ENCODE measurements around the gene GNG4. TPM values are rescaled to one million over a fixed set of nuclear protein-coding genes. Genes with fewer than 3 reads are reported as not detected.
"Not testable (repeated sequence)": the region's sequence is repeated elsewhere in the genome, so short reads cannot be mapped to it uniquely, and the experiment has no call there.

Gene GNG4
- total RNA-seq, 2 donors from 2014 or later: 13.5 to 14.2 TPM

DNA sequence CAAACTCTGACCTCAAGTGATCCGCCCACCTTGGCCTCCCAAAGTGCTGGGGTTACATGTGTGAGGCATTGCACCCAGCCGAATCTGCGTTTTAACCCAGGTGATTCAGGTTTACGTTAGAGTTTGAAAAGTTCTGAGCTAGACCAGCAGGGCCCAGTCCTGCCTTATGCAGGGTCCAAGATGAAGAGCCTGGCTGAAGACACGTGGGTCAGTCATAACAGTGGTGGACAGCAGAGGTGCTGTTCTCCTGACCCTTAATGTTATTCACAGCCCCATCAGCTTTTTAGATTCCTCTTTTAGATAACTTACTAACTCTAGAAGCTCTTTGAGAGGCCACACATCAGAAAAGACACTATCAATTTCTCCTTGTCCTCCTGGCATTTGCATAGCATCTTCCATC is 50.0 kb downstream of the GNG4 start:
- no peak overlapping the region for H3K4me3 Mint-ChIP-seq
- TF ChIP-seq, protein P1, sequence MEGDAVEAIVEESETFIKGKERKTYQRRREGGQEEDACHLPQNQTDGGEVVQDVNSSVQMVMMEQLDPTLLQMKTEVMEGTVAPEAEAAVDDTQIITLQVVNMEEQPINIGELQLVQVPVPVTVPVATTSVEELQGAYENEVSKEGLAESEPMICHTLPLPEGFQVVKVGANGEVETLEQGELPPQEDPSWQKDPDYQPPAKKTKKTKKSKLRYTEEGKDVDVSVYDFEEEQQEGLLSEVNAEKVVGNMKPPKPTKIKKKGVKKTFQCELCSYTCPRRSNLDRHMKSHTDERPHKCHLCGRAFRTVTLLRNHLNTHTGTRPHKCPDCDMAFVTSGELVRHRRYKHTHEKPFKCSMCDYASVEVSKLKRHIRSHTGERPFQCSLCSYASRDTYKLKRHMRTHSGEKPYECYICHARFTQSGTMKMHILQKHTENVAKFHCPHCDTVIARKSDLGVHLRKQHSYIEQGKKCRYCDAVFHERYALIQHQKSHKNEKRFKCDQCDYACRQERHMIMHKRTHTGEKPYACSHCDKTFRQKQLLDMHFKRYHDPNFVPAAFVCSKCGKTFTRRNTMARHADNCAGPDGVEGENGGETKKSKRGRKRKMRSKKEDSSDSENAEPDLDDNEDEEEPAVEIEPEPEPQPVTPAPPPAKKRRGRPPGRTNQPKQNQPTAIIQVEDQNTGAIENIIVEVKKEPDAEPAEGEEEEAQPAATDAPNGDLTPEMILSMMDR (conservative IDR thresholded peaks at IDR 0.05): peak; percentile 57
- H3K36me3 Mint-ChIP-seq (ENCODE audit: low read depth): no peaks in the 10 kb centered on the region
- no peaks in the 10 kb centered on the region for H3K9me3 Mint-ChIP-seq
- H3K27ac Mint-ChIP-seq: no peak overlapping the region
- Histone ChIP-seq H3K27me3 (ENCODE audit: control insufficient read depth, insufficient read depth, low read length, poor library complexity, severe bottlenecking) (no peaks in the 10 kb centered on the region), H3K27ac (ENCODE audit: low read depth, low read length) (no peak overlapping the region), H3K4me3 (ENCODE audit: low read length) (no peak overlapping the region), H3K9me3 (ENCODE audit: control insufficient read depth, low read length) (no peaks in the 10 kb centered on the region), H3K9ac (ENCODE audit: extremely low read depth, low read length, poor library complexity, severe bottlenecking) (no peak overlapping the region), H3K36me3 (ENCODE audit: control insufficient read depth, insufficient read depth, low read length) (no peaks in the 10 kb centered on the region), H3K4me1 (ENCODE audit: control insufficient read depth, insufficient read depth, low read length) (no peaks in the 10 kb centered on the region)
- no peak for DNase-seq
- H3K27me3 Mint-ChIP-seq (ENCODE audit: insufficient read depth): no peaks in the 10 kb centered on the region
- H3K4me1 Mint-ChIP-seq: no peaks in the 10 kb centered on the region
- 90% methylated on average over 4 to 5 of the region's 5 CpGs for WGBS, 2 experiments (ENCODE audit: insufficient coverage in 1 of 2, insufficient read length in 1 of 2)

DNA sequence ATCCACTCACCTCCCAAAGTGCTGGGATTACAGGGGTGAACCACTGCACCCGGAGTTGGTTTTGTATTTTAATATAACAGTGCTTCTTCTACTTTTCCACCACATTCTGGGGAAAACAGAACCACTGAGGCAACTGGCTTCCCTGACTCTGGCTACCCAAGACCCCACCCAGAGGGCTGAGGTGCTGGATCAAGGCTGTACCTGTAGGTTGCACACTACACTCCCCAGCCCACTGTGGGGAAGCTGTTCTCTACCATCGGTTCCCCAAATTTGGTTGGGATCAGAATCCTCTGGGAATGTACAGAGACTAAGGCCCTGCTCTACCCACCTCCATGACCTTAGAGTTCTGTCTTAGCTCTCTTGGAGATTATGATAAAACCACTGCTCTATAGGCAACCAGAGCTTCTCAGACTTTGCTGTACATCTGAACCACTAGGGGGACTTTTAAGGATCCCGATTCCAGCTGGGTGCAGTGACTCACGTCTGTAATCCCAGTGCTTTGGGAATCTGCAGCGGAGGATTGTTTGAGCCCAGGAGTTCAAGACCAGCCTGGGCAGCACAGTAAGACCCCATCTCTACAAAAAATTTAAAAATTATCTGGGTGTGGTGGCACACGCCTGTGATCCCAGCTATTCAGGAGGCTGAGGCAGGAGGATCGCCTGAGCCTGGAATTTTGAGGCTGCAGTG is 51.6 kb downstream of the GNG4 start:
- Histone ChIP-seq H3K36me3 (ENCODE audit: control insufficient read depth, insufficient read depth, low read length) (no peaks in the 10 kb centered on the region), H3K27me3 (ENCODE audit: control insufficient read depth, insufficient read depth, low read length, poor library complexity, severe bottlenecking) (no peaks in the 10 kb centered on the region), H3K9ac (ENCODE audit: extremely low read depth, low read length, poor library complexity, severe bottlenecking) (no peak overlapping the region), H3K4me1 (ENCODE audit: control insufficient read depth, insufficient read depth, low read length) (no peaks in the 10 kb centered on the region), H3K9me3 (ENCODE audit: control insufficient read depth, low read length) (no peaks in the 10 kb centered on the region), H3K27ac (ENCODE audit: low read depth, low read length) (no peak overlapping the region), H3K4me3 (ENCODE audit: low read length) (no peak overlapping the region)
- 84 to 87% methylated on average over 5 to 7 of the region's 7 CpGs for whole genome bisulfite sequencing, 2 experiments (ENCODE audit: insufficient coverage in 1 of 2, insufficient read length in 1 of 2)
- Mint-ChIP-seq H3K9me3 (peaks cover 3% of the 10 kb centered on the region), H3K4me3 (no peak overlapping the region), H3K36me3 (ENCODE audit: low read depth) (peaks cover 10% of the 10 kb centered on the region), H3K27ac (no peak overlapping the region), H3K4me1 (no peaks in the 10 kb centered on the region), H3K27me3 (ENCODE audit: insufficient read depth) (no peaks in the 10 kb centered on the region)
- TF ChIP-seq, protein P1 (conservative IDR thresholded peaks at IDR 0.05): peak; percentile 68
- peak; percentile 60 for DNase-seq

DNA sequence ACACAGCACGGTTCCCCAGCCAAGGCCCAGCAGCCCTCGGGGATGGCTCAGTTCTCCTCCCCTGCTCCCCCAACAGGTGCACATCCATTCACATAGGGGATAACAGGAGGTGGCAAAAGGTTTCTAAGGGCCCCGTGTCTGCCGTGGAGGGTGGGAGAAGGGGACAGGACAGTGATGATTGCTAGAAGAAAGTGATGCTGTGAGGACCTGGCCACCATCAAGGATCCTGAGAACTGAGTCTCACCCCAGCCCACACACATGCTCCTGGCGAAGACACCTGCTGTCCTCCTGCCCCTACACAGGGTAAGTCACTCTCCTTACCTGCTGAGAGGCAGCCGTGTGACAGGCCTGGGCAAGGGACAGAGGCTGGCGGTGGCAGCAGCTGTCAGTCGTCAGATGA is 54.5 kb downstream of the GNG4 start:
- H3K27ac Mint-ChIP-seq: no peak overlapping the region
- 60 to 83% methylated on average over 1 to 8 of the region's 8 CpGs for WGBS, 2 experiments (ENCODE audit: insufficient coverage in 1 of 2, insufficient read length in 1 of 2)
- no peaks in the 10 kb centered on the region for H3K27me3 ChIP-seq (ENCODE audit: control insufficient read depth, insufficient read depth, low read length, poor library complexity, severe bottlenecking)

DNA sequence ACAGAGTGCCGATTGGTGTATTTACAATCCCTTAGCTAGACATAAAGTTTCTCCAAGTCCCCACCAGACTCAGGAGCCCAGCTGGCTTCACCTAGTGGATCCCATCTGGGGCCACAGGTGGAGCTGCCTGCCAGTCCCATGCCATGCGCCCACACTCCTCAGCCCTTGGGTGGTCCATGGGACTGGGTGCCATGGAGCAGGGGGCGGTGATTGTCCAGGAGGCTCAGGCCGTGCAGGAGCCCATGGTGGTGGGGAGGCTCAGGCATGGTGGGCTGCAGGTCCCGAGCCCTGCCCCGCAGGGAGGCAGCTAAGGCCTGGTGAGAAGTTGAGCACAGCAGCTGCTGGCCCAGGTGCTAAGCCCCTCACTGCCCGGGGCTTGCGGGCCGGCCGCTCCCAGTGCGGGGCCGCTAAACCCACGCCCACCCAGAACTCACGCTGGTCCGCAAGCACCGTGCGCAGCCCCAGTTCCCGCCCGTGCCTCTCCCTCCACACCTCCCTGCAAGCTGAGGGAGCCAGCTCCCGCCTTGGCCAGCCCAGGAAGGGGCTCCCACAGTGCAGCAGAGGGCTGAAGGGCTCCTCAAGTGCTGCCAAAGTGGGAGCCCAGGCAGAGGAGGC is 55.2 kb downstream of the GNG4 start:
- H3K36me3 ChIP-seq (ENCODE audit: control insufficient read depth, insufficient read depth, low read length); H3K27me3 ChIP-seq (ENCODE audit: control insufficient read depth, insufficient read depth, low read length, poor library complexity, severe bottlenecking); H3K27me3 Mint-ChIP-seq (ENCODE audit: insufficient read depth); H3K27ac ChIP-seq (ENCODE audit: low read depth, low read length); H3K9me3 ChIP-seq (ENCODE audit: control insufficient read depth, low read length); H3K4me3 Mint-ChIP-seq; H3K27ac Mint-ChIP-seq; H3K9ac ChIP-seq (ENCODE audit: extremely low read depth, low read length, poor library complexity, severe bottlenecking); DNase-seq; H3K4me1 ChIP-seq (ENCODE audit: control insufficient read depth, insufficient read depth, low read length); H3K4me3 ChIP-seq (ENCODE audit: low read length): not testable (repeated sequence)
- peaks cover 10% of the 10 kb centered on the region for H3K4me1 Mint-ChIP-seq
- 90 to 100% methylated on average over 6 to 20 of the region's 20 CpGs for WGBS, 2 experiments (ENCODE audit: insufficient coverage in 1 of 2, insufficient read length in 1 of 2)
- H3K36me3 Mint-ChIP-seq (ENCODE audit: low read depth): peaks cover 26% of the 10 kb centered on the region
- H3K9me3 Mint-ChIP-seq: peaks cover 17% of the 10 kb centered on the region

More for the DNA sequence above, 54.5 kb downstream of the GNG4 start:
- peaks cover 19% of the 10 kb centered on the region for H3K36me3 Mint-ChIP-seq (ENCODE audit: low read depth)
- H3K4me1 Mint-ChIP-seq: peaks cover 10% of the 10 kb centered on the region
- no peak overlapping the region for H3K27ac ChIP-seq (ENCODE audit: low read depth, low read length)
- H3K4me3 ChIP-seq (ENCODE audit: low read length): no peak overlapping the region
- no peaks in the 10 kb centered on the region for H3K36me3 ChIP-seq (ENCODE audit: control insufficient read depth, insufficient read depth, low read length)
- no peaks in the 10 kb centered on the region for H3K27me3 Mint-ChIP-seq (ENCODE audit: insufficient read depth)
- TF ChIP-seq, protein P1 (conservative IDR thresholded peaks at IDR 0.05): no peak
- DNase-seq: no peak
- no peak overlapping the region for H3K9ac ChIP-seq (ENCODE audit: extremely low read depth, low read length, poor library complexity, severe bottlenecking)
- H3K9me3 Mint-ChIP-seq: peaks cover 11% of the 10 kb centered on the region
- H3K4me3 Mint-ChIP-seq: no peak overlapping the region
- H3K9me3 ChIP-seq (ENCODE audit: control insufficient read depth, low read length): no peaks in the 10 kb centered on the region
- H3K4me1 ChIP-seq (ENCODE audit: control insufficient read depth, insufficient read depth, low read length): no peaks in the 10 kb centered on the region
